HG02840 (cell line): ENCODE measurements around the gene NOM1.
"Not testable (repeated sequence)": the region's sequence is repeated elsewhere in the genome, so short reads cannot be mapped to it uniquely, and the experiment has no call there.

Source experiments
- ATAC-seq: cut with Tn5 transposase; IDR thresholded peaks from one replicate; pipeline ENCODE4 v1.9.1; 2021; ENCODE audit warnings: mild to moderate bottlenecking, moderate library complexity, moderate number of reproducible peaks; ENCODE audit not compliant: unreplicated experiment, low FRiP score

The NOM1 gene

GRCh38 chr7:156949541-156950380 lies at the start of gene NOM1:
Gene NOM1, plus strand, starts transcription at chr7:156949712. Its CDS starts 26 bp downstream, at chr7:156949738.
- peak; percentile 82 for ATAC-seq

- ATAC-seq, result not testable (repeated sequence)
These were observed 49.4 kb upstream of the NOM1 start for GRCh38 chr7:156900093-156900492.

GRCh38 chr7:156903232-156903909 lies 46.1 kb upstream of the NOM1 start:
- no peak for ATAC-seq

- ATAC-seq, result no peak
These were observed 43.3 kb upstream of the NOM1 start for GRCh38 chr7:156906200-156906649.

GRCh38 chr7:156907656-156908055 lies 41.9 kb upstream of the NOM1 start:
- no peak for ATAC-seq

GRCh38 chr7:156909574-156910252 lies 39.8 kb upstream of the NOM1 start:
- not testable (repeated sequence) for ATAC-seq

GRCh38 chr7:156918635-156919034 lies 30.9 kb upstream of the NOM1 start:
- ATAC-seq, result peak; percentile 53

GRCh38 chr7:156919132-156919713 lies 30.3 kb upstream of the NOM1 start:
- no peak for ATAC-seq

GRCh38 chr7:156920076-156920475 lies 29.4 kb upstream of the NOM1 start:
- ATAC-seq, result no peak

GRCh38 chr7:156920487-156921373 lies 28.8 kb upstream of the NOM1 start:
- ATAC-seq, result not testable (repeated sequence)

GRCh38 chr7:156922304-156922703 lies 27.2 kb upstream of the NOM1 start:
- ATAC-seq, result not testable (repeated sequence)

- not testable (repeated sequence) for ATAC-seq
These were observed 23.7 kb upstream of the NOM1 start for GRCh38 chr7:156925821-156926220.

- no peak for ATAC-seq
These were observed 21.7 kb upstream of the NOM1 start for GRCh38 chr7:156927571-156928405.

- ATAC-seq, result no peak
These were observed 21.1 kb upstream of the NOM1 start for GRCh38 chr7:156928406-156928747.

GRCh38 chr7:156929789-156930539 lies 19.5 kb upstream of the NOM1 start:
- no peak for ATAC-seq

- no peak for ATAC-seq
These were observed 17.5 kb upstream of the NOM1 start for GRCh38 chr7:156932006-156932405.

- no peak for ATAC-seq
These were observed 14.3 kb upstream of the NOM1 start for GRCh38 chr7:156935250-156935649.

GRCh38 chr7:156936766-156937165 lies 12.7 kb upstream of the NOM1 start:
- not testable (repeated sequence) for ATAC-seq
